Tibial artery (tissue), 4 donors: Measurements from ENCODE around the gene DYNC2H1.

Experiments
- DNase-seq, 2 donors: peaks; one replicate each; pipeline ENCODE4 v3.0.0-alpha.2; 2019
- H3K27ac ChIP-seq, 2 donors: fragments of 200-600 bp; sonication (generic) in 1 of 2; 1 replicate in 1 of 2; 2 replicates in 1 of 2; pipeline ENCODE4 v1.5.1; 2018 to 2019; ENCODE audit warnings: mild to moderate bottlenecking in 1 of 2
- H3K27me3 ChIP-seq, 2 donors: fragments of 200-600 bp; sonication (generic) in 1 of 2; one replicate each; pipeline versions ENCODE4 v1.5.1 to v1.6.0; 2016 to 2019
- H3K36me3 ChIP-seq, 3 donors: fragments of 200-600 bp; sonication (generic) in 2 of 3; one replicate each; pipeline ENCODE4 v1.5.1; 2016 to 2019; ENCODE audit warnings: mild to moderate bottlenecking in 2 of 3
- H3K4me1 ChIP-seq, 4 donors: fragments of 200-600 bp; sonication (generic) in 2 of 4; 1 replicate in 3 of 4; 2 replicates in 1 of 4; pipeline ENCODE4 v1.5.1; 2016 to 2019
- H3K4me3 ChIP-seq, 2 donors: fragments of 200-600 bp; sonication (generic) in 1 of 2; 1 replicate in 1 of 2; 2 replicates in 1 of 2; pipeline ENCODE4 v1.5.1; 2018 to 2019; ENCODE audit warnings: mild to moderate bottlenecking in 2 of 2
- H3K9me3 ChIP-seq, 3 donors: fragments of 200-600 bp; sonication (generic) in 1 of 3; one replicate each; pipeline ENCODE4 v1.5.1; 2016 to 2019
- CTCF ChIP-seq, 2 experiments: fragments of 200-600 bp in 1 of 2; fragments of 450-650 bp in 1 of 2; IDR thresholded peaks; one replicate each; pipeline ENCODE4 v1.5.1; 2017 to 2019; ENCODE audit warnings: antibody characterized with exemption in 2 of 2, mild to moderate bottlenecking in 1 of 2, moderate library complexity in 1 of 2
- intact Hi-C: fragments of 100-400 bp; cut with DNase I; formaldehyde crosslinking; loops from one replicate; pipeline ENCODE4 v1.15.0; 2023; ENCODE audit warnings: low total_unique reads

The DYNC2H1 gene

GRCh38 chr11:103220133-103220532 lies 110.9 kb downstream of the DYNC2H1 start:
- H3K36me3 ChIP-seq = peaks cover 9 to 18% (median 13%) of the 10 kb centered on the region in 3 donors
- no peak overlapping the region for H3K27ac ChIP-seq
- H3K4me3 ChIP-seq = no peak overlapping the region
- intact Hi-C loops = no loop called here
- no peaks in the 10 kb centered on the region for H3K9me3 ChIP-seq
- H3K4me1 ChIP-seq = no peaks in the 10 kb centered on the region
- DNase-seq = no peak
- no peak for TF ChIP-seq CTCF (IDR thresholded peaks at IDR 0.05)
- H3K27me3 ChIP-seq = no peaks in the 10 kb centered on the region

DNA sequence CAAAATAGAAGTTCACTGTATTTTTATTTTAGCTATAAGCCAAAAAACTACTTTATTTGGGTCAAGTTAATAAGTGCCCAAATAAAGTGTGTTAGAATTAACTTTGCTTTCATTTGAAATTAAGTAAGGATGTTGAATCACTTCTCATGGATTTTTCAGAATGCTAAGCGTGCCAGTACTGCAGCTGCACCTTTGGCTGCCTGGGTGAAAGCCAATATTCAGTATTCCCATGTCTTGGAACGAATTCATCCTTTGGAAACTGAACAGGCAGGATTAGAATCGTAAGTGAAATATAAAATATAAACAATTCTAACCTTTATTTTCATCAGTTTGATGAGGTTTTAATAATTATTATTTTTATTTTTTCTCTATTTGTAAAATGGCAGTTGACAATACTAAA lies 113.6 kb downstream of the DYNC2H1 start:
- H3K27me3 ChIP-seq = no peaks in the 10 kb centered on the region
- no peak for DNase-seq
- no peak for TF ChIP-seq CTCF (IDR thresholded peaks at IDR 0.05)
- no peak overlapping the region for H3K27ac ChIP-seq
- intact Hi-C loops = no loop called here
- no peak overlapping the region for H3K4me3 ChIP-seq
- H3K36me3 ChIP-seq = peaks cover 9 to 14% (median 13%) of the 10 kb centered on the region in 3 donors
- no peaks in the 10 kb centered on the region for H3K9me3 ChIP-seq
- no peaks in the 10 kb centered on the region for H3K4me1 ChIP-seq

DNA sequence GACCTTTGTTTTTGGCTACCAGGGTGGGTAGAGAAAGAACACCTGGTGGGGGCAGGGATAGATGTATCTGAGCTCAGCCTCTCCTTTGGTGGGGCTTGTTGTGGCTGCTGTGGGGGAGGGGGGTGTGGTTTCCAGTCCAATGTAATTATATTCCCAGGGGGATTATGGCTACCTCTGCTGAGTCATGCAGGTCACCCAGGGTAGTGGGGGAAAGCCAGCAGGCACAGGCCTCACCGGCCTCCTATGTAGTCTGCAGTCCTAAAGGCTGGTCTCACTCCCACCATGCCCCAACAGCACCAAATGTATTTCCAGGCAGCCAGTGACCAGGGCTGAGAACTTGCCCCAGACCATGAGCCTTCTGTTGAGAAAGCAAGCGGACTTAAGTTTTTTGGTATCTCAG lies 119.6 kb downstream of the DYNC2H1 start:
- Histone ChIP-seq H3K27me3 (no peaks in the 10 kb centered on the region), H3K36me3 (peaks cover 3 to 8% (median 7%) of the 10 kb centered on the region in 3 donors), H3K4me3 (no peak overlapping the region), H3K9me3 (no peaks in the 10 kb centered on the region), H3K27ac (no peak overlapping the region), H3K4me1 (no peaks in the 10 kb centered on the region)
- DNase-seq = no peak
- no peak for TF ChIP-seq CTCF (IDR thresholded peaks at IDR 0.05)
- intact Hi-C loops = no loop called here

GRCh38 chr11:103234974-103235373 lies 125.7 kb downstream of the DYNC2H1 start:
- DNase-seq = no peak
- intact Hi-C loops = no loop called here
- no peak overlapping the region for H3K4me3 ChIP-seq
- H3K27me3 ChIP-seq = no peaks in the 10 kb centered on the region
- no peak for TF ChIP-seq CTCF (IDR thresholded peaks at IDR 0.05)
- peaks cover 0 to 11% (median 0%) of the 10 kb centered on the region in 3 donors for H3K36me3 ChIP-seq
- H3K4me1 ChIP-seq = no peaks in the 10 kb centered on the region
- no peak overlapping the region for H3K27ac ChIP-seq
- no peaks in the 10 kb centered on the region for H3K9me3 ChIP-seq

DNA sequence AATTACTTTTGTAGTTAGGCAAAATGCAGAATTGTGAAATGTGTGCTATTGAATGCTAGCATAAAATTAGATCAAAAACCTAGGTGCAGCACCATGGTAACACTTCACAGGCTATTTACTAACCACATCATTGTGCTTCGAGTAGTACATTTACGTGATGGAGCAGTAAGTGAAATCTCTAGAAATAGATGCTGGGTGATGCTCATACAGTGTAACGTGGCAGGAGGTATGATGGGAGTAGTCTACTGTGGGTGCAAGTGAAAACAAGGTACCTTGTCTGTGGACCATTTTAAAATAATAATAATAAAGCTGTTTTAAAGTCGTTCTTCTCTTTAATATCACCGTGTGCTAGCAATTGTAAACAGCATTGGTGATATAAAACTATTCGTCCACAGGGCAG lies 132.3 kb downstream of the DYNC2H1 start:
- Histone ChIP-seq H3K4me3 (no peak overlapping the region), H3K27me3 (no peaks in the 10 kb centered on the region), H3K9me3 (no peaks in the 10 kb centered on the region), H3K4me1 (no peaks in the 10 kb centered on the region), H3K36me3 (peaks cover 14 to 31% (median 23%) of the 10 kb centered on the region in 3 donors), H3K27ac (no peak overlapping the region)
- intact Hi-C loops = no loop called here
- DNase-seq = no peak
- TF ChIP-seq CTCF (IDR thresholded peaks at IDR 0.05) = no peak

- DNase-seq = no peak
- no peaks in the 10 kb centered on the region for H3K9me3 ChIP-seq
- no peak for TF ChIP-seq CTCF (IDR thresholded peaks at IDR 0.05)
- intact Hi-C loops = no loop called here
- H3K4me3 ChIP-seq = no peak overlapping the region
- H3K27me3 ChIP-seq = no peaks in the 10 kb centered on the region
- no peak overlapping the region for H3K27ac ChIP-seq
- H3K36me3 ChIP-seq = peaks cover 9 to 22% (median 14%) of the 10 kb centered on the region in 3 donors
- H3K4me1 ChIP-seq = no peaks in the 10 kb centered on the region
These were observed 144.9 kb downstream of the DYNC2H1 start for GRCh38 chr11:103254123-103254522.
